Keratinocyte (primary cell): ENCODE results near the gene GLRX3.

Experiments used
- CTCF ChIP-seq, 3 experiments: IDR thresholded peaks in 1 of 3; conservative IDR thresholded peaks in 1 of 3; optimal IDR thresholded peaks in 1 of 3; 2 replicates in 2 of 3; 3 replicates in 1 of 3; pipeline versions ENCODE3 to v1.5.1; 2011; ENCODE audit warnings: low read length in 3 of 3, mild to moderate bottlenecking in 3 of 3, moderate library complexity in 2 of 3, control low read depth in 1 of 3, inconsistent platforms in 1 of 3; ENCODE audit not compliant: insufficient read depth in 2 of 3; ENCODE audit errors: extremely low read depth in 1 of 3
- EZH2 ChIP-seq: IDR thresholded peaks from one replicate; pipeline ENCODE4 v1.6.1; 2012; ENCODE audit warnings: inconsistent platforms, mild to moderate bottlenecking, low read length, moderate library complexity

- TF ChIP-seq CTCF (optimal IDR thresholded peaks at IDR 0.05 in 1 of 3, IDR thresholded peaks at IDR 0.05 in 1 of 3, conservative IDR thresholded peaks at IDR 0.05 in 1 of 3; ENCODE audit: extremely low read depth in 1 of 3, insufficient read depth in 2 of 3, low read length in 3 of 3) (no peak), EZH2 (no peak)
Observed at GRCh38 chr10:130224228-130224627, 88.0 kb downstream of the GLRX3 start.
